ENCODE measurements around the gene IL26. TPM values are rescaled to one million over a fixed set of nuclear protein-coding genes. Genes with fewer than 3 reads are reported as not detected.
A peak's percentile ranks its signal among the peaks of the same experiment; 100 is the strongest.

IL26 gene
- total RNA-seq, 1 donor from 2014 or later, result not detected

DNA sequence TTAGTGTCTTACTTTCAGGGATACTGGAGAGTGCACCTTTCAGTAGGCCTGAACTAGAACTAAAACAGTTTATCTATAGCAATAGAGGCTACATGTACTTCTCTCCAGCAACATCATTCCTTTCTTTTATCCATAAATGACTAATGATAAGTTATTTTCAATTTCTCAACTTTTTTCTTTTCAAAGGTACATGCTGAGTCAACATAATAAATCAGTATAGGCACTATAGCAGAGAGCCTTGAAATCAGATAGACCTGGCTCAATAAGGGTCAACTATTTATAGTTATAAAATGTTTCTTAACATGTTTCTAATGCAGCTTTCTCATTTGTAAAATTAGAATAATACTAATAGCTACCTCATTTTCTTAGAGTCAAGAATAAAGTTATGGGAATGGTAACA lies 22.2 kb upstream of the IL26 start:
- Histone ChIP-seq H3K36me3 (no peaks in the 10 kb centered on the region), H3K9me3 (no peaks in the 10 kb centered on the region), H3K4me3 (no peak overlapping the region), H3K27ac (no peak overlapping the region), H3K4me1 (no peaks in the 10 kb centered on the region), H3K27me3 (no peaks in the 10 kb centered on the region)
- no peak for ATAC-seq
- no peak for DNase-seq
- intact Hi-C loops (cut with DNase I), result no loop called here
- TF ChIP-seq, protein P1, sequence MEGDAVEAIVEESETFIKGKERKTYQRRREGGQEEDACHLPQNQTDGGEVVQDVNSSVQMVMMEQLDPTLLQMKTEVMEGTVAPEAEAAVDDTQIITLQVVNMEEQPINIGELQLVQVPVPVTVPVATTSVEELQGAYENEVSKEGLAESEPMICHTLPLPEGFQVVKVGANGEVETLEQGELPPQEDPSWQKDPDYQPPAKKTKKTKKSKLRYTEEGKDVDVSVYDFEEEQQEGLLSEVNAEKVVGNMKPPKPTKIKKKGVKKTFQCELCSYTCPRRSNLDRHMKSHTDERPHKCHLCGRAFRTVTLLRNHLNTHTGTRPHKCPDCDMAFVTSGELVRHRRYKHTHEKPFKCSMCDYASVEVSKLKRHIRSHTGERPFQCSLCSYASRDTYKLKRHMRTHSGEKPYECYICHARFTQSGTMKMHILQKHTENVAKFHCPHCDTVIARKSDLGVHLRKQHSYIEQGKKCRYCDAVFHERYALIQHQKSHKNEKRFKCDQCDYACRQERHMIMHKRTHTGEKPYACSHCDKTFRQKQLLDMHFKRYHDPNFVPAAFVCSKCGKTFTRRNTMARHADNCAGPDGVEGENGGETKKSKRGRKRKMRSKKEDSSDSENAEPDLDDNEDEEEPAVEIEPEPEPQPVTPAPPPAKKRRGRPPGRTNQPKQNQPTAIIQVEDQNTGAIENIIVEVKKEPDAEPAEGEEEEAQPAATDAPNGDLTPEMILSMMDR (IDR thresholded peaks at IDR 0.05), result no peak

DNA sequence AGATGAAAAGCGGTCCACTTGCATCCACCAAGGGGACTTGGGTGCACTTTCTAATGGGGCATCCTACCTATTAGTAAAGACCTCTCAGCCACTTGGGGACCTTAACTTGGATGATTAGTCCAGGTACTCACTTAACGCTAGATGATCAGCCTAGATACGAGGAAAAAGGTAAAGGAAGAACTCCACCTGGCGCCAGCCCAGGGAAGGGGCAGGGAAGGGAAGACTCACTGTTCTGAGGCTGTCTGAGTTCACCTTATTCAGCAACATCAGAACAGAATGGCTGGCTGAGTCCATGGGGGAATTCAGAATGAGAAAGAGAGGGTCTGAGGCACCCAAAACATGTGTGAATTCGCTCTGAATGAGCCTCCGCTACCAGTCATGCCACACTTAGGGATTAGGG lies 20.7 kb upstream of the IL26 start:
- Histone ChIP-seq H3K27ac (no peak overlapping the region), H3K27me3 (no peaks in the 10 kb centered on the region), H3K9me3 (no peaks in the 10 kb centered on the region), H3K36me3 (no peaks in the 10 kb centered on the region), H3K4me1 (no peaks in the 10 kb centered on the region), H3K4me3 (no peak overlapping the region)
- intact Hi-C loops (cut with DNase I), result no loop called here
- ATAC-seq (no peak), DNase-seq (no peak)
- TF ChIP-seq, protein P1 (IDR thresholded peaks at IDR 0.05), result no peak

DNA sequence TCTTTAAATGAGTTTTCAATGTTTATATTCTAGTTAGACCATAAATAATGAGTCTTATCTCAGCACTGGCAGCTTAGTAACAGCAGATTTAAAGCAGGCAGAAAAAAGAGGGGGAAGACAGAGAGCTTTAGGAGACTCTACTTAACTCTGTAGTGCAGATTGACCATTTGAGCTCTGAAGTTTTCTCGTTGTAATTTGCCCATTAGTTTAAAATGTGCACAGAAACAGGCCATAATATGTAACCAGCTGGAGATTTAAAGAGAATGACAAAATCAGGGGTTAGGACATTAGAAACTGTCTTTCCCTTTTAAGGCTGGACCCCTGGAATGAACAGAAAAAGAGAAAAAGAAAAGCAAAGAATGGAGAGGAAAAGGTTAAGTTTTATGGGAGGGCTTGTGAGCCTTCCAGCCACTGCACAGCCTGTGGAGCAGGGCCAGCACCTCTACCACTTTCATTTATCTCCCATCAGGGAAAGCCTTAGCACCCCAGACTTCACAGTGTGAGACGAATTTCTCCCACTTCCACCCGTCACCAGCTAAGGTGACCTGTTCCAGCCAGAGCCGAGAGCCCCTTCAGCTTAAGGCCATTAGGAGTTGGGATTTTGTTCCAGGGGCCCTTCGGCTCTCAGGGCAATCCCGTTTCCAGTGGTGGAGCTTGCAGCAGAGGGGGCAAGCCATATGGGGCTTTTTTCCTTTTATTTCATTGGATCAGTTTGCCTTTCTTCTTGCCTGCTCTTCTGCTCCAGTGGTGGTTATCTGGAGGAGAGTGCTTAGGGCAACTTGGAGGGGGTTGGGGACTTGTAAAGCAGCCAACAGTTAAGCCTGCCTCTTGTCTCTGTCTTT lies 19.8 kb upstream of the IL26 start:
- no peak for DNase-seq
- Histone ChIP-seq H3K4me3 (peak overlapping the region; percentile 24), H3K36me3 (no peaks in the 10 kb centered on the region), H3K27me3 (no peaks in the 10 kb centered on the region), H3K4me1 (peaks cover 4% of the 10 kb centered on the region), H3K27ac (no peak overlapping the region), H3K9me3 (no peaks in the 10 kb centered on the region)
- TF ChIP-seq, protein P1 (IDR thresholded peaks at IDR 0.05), result no peak
- no peak for ATAC-seq
- intact Hi-C loops (cut with DNase I), result no loop called here

GRCh38 chr12:68242777-68243176 lies 17.2 kb upstream of the IL26 start:
- TF ChIP-seq, protein P1 (IDR thresholded peaks at IDR 0.05), result no peak
- H3K9me3 ChIP-seq, result no peaks in the 10 kb centered on the region
- intact Hi-C loops (cut with DNase I), result no loop called here
- ATAC-seq, result no peak
- H3K36me3 ChIP-seq, result no peaks in the 10 kb centered on the region
- H3K27me3 ChIP-seq, result no peaks in the 10 kb centered on the region
- DNase-seq, result no peak
- H3K27ac ChIP-seq, result no peak overlapping the region
- H3K4me1 ChIP-seq, result peaks cover 4% of the 10 kb centered on the region
- no peak overlapping the region for H3K4me3 ChIP-seq

- no peak overlapping the region for H3K4me3 ChIP-seq
- intact Hi-C loops (cut with DNase I), result no loop called here
- ATAC-seq (peak; percentile 92), DNase-seq (peak; percentile 62)
- no peaks in the 10 kb centered on the region for H3K36me3 ChIP-seq
- no peaks in the 10 kb centered on the region for H3K9me3 ChIP-seq
- H3K27ac ChIP-seq, result peak overlapping the region; percentile 33
- TF ChIP-seq, protein P1 (IDR thresholded peaks at IDR 0.05), result no peak
- no peaks in the 10 kb centered on the region for H3K27me3 ChIP-seq
- H3K4me1 ChIP-seq, result peaks cover 4% of the 10 kb centered on the region
Measured at GRCh38 chr12:68240975-68241374, 15.4 kb upstream of the IL26 start.

Data from upper lobe of right lung (tissue), 1 donor.